CD4-positive, alpha-beta T cell treated with Interleukin-6 at 100 ng/mL for 8 hours (primary cell): ENCODE measurements around the gene SPX.

Experiments used
- DNase-seq: peaks from one replicate; pipeline ENCODE4 v3.0.0-alpha.2; 2020; ENCODE audit warnings: mixed read lengths, low spot score

SPX gene, protein sequence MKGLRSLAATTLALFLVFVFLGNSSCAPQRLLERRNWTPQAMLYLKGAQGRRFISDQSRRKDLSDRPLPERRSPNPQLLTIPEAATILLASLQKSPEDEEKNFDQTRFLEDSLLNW

DNA sequence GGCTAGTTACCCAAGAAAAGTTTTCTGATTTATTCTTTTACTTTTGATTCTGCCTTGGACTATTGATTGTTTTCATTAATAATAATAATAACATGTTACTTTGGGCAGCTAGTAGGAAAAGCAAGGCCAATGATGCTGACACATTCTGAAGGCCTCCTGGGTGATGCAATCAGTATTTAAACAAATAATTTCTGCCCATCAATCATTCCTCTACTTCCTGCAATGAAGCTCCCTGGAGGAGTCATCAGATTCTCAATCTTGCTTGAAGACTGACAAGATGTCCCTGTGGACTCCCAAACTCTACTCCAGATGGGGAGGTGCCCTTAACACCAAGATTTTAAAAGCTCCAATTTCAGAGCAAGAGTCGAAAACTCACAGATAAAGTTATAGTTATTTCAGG is at the start of gene SPX:
TSS of gene SPX (plus strand) at position 244 of the 400 bp plus-strand sequence. CDS start 177 bp downstream, outside the sequence.
- DNase-seq, result no peak

DNA sequence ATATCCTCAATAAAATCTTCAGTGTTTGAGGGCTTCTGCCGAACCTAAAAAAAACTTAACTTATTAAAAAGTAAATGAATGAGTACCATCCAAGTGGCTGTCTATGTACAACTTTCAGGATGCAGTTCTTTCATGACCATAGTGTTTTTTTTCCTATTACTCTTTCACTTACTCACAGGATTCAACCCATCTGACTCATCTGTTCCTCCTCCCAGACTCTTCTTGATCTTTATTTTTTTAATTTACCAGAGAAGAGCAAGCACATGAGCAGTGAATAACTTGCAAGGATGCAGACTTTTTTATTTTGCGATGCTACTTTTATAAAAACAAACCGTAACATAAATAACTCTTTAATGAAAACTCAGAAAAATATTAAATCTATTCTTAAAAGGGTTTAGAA is 49.1 kb upstream of the SPX start:
- no peak for DNase-seq

DNA sequence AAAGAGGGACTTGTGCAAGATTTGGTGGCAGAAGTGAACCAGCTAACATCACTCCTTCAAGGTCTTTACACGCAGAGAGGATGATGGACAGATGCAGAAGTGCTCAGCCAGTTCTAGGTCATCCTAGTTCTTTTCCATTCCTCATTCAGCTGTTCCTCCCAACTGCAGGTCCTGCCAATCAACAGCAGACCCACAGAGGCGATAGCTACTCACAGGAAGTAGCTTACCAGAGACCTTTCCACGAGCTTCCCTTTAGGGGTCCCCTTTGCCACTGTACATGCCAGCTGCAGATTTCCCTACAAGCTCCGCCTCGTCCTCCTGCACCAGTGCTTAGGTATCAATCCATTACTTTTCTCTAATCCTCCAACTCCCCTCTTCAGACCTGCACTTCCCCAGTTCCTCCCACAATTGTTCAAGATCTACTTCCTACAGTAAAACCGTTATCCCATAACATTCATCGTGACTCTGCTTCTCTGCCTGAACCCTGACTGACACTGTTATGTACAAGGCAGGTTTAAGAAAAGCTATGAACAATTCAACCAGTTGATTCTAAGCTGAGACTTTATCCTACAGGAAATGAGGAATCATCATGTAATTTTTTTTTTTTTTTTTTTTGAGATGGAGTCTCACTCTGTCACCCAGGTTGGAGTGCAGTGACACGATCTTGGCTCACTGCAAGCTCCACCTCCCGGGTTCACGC is 47.2 kb upstream of the SPX start:
- DNase-seq, result no peak

DNA sequence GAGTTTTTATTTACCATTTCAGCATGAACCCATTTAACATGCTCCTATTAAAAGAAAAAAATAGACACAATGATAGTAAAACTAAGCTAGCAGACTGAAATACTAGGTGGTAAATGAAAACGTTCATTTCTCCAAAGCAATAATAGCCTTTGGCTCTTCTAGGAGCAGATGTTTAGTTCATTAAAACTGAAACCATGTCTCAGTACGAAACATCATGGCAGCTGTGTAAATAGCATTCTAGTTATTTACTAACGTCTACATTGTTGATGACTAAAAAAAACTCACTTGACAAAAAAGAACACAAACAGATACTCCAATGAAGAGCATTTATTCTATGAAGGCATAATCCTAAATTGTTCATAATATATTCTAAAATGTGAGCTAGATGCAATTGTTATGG is 42.6 kb upstream of the SPX start:
- DNase-seq, result no peak

DNA sequence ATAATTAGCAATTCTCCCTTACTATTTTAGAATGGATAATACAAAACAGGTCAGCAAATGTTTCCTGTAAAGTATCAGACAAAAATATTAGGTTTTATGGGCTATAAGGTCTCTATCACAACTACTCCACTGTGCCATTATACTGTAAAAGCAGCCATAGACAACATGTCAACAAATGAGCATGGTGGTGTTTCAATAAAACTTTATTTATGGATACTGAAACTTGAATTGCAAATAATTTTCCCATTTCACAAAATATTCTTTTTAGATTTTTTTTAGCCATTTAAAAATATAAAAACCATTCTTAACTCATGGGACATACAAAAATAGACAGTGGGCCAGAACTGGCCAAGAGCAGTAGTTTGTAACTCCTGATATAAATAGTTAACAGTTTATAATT is 40.1 kb upstream of the SPX start:
- DNase-seq, result no peak

DNA sequence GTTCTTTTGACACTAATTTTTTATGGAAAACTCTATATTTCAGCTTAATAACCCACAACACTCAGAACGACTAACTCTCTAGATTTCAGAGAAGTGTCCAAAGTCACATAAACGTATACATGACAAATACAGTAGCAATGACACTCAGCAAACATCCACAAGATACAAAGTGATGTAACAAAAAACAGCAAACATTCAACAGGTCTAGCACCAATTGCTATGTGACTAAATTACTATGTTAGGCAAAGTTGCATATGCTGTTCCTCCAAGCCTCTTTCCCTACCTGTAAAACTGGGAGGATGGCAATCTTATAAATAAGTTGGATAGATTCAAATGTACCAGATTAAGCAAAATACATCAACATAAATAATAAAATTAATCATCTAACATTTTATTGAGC is 26.3 kb upstream of the SPX start:
- DNase-seq, result no peak

DNA sequence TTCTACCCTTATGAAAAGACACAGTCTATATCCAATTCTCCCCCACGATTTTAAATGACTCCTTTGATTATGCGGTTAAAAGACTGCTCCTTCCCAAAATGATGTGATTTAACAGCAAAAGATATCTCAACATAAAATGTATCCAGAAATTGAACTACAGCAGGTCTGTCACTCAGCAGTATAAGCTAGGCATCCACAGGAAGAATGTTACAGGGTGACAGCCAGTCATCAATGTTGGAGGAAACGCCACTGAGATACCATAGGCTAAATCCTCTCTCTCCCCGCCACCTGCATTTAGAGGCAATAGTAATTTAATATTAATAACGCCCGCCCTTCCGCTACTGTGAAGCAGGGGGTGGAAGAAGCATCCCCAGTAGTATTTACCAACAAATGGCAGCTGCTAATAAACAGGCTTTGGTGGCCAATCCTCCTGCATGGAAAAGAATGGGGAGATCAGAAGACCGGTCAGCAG is 25.3 kb upstream of the SPX start:
- DNase-seq, result peak; percentile 6

DNA sequence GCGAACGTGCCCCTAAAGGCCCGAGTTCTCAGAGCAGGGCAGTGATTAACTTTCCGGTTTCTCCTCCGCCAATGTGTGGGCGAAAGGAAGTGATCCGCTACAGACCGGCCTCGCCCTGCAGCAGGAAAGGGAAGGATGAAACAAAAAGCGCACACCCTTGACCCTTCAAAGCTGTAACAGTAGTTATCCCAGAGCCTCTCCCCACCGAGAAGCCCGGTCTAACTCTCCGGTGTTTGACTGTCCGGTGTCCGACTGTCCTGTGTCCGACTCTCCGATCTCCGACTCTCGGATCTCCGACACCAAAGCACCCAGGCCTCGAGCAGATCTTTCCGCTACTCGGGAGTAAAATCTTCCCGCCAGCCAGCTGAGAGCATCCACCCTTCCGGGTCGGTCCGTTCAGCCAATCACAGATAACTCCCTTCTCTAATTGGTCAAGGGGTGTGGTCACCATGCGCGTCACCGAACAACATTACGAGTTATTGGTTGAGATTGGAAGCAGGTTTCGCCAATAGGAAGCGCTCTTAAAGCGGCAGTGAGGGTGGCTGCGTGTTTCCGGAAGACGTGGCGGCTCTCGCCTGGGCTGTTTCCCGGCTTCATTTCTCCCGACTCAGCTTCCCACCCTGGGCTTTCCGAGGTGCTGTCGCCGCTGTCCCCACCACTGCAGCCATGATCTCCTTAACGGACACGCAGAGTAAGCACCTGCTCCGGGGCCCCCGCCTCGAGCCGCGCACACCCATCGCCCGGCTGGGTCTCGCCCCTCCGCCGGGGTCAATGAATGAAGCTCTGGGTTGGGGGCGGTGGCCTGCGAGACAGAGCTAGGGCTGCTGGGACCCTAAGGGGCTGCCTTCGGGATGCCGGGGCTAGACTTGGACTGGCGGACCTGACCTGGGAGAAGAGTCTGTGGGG is 24.6 kb upstream of the SPX start, which contains the start of the genes GOLT1B and RECQL:
TSS of gene GOLT1B (plus strand) at position 532 of the 906 bp plus-strand sequence. CDS start at position 667, 135 bp downstream.
TSS of gene RECQL (minus strand) at position 378 of the 906 bp plus-strand sequence. CDS start 2,065 bp downstream, outside the sequence.
- peak; percentile 93 for DNase-seq

DNA sequence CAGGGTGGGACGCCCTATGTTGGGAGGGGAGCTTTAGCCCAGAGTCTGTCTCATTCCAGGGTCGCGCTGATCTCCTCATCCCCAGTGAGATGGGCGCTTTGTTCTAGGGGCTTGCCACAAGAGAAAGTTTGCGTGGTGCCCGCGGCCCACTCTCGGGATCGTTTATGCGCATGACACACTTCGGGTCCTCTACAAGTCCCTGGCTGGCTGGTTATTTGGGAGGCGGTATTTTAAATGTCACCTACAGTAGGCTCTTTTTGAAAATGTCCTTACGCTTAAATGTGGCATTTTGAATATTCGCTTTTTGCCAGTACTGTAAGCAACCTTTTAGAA is 24.0 kb upstream of the SPX start:
- peak; percentile 4 for DNase-seq

DNA sequence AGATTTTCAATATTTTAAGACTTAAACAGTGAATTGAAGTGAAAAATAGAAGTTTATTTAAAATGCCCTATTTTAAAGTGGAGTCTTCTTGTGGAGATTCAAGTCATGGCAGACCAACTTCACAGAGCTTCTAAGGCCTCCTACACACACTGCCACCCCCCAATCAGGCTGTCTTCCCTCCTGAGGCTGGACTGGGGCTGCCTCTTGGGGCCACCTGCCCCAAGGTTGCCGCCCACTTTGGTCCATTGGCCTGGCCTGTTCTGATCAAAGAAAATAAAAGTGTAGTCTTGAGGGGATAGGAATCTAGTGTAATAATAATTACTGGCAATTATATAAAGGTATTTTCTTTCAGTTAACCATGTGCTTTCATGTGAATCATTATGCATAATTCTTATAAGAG is 23.2 kb upstream of the SPX start:
- DNase-seq, result no peak

DNA sequence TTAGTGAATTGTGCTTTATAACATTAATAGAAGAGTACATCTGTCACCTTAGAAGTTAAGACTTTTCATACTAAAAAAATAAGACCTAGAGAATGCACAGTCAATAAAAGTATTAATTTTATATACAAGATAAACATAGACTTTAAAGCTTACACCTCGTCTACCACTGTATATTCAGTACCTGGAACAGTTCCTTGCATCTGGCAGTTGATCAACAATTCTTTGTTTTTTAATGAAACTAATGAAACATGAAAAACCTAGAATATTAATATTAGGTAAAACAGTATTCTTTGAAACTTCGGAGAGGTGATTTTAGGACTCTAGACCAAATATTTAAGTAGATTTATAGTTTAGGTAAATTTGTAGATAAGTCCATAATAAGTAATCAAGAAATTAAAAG is 20.2 kb upstream of the SPX start:
- DNase-seq, result no peak

DNA sequence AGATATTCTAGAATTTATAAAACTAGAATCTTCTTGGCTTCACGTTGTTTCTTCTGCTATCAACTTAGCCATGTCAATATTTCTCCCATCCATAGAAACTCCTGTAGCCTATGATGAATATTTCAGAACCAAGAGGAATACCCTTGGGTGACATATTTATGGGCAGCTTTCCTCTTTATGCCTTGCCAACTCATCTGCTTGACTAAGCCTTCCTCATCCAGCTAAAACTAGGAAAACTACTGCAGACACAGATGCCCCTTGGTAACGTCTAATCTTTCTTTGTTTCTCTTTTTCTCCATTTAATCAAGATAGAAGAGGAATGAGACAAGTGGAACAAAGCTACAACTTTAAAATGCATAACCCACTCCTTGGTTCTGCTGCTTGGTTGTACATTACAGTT is 18.2 kb upstream of the SPX start:
- DNase-seq, result no peak

DNA sequence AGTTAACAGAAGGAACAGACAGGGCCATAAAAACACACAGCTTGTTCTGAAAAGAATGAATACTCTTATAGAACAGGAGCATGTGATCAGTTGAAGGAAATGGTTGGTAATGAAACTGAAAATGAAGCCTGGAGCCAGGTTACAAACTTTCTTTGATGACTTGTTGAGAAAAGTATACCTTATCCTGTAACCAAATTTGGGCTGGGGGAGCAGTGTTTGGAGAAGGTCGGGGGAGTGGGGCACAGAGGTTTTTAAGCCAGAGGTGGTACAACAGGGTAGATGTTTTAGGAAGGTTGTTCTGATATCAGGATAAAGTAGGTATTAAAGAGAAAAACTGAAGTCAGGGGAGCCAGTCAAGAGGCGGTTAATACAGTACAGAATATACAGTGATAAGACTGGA is 16.3 kb upstream of the SPX start:
- peak; percentile 3 for DNase-seq

DNA sequence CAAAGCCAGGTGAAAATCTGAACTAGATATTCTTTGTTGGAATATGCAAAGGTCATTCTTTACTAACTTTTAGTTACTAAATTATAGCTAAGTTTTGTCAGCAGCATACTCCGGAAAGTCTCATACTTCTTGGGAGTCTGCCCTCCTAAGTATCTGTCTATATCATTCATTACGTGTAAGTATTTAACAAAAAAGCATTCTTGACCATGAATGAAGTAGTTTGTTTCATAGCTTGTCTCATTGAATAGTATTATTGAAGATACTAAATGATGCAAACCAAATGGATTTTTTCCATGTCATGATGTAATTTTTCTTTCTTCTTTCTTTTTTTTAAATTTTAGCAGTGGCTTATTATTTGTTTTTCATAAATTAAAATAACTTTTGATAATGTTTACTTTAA is 9.8 kb upstream of the SPX start:
- no peak for DNase-seq

DNA sequence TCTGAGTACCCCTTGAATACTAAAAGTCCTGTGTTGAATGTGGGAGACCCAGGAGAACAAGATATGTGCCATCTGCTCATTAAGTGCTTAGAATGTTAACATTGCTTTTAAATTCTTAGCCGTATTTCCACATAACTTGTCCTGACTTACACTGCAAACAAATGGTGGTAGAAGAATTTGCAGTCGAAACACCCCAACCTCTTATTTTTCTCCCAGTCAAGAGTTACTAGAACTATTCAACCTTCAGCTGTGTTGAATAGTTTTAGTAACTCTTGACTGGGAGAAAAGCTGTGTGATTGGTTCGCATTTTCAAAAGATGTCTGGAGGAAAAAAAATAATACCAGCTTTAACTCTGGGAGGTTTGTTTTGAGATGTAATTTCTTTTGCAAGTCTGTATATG is 7.6 kb upstream of the SPX start:
- DNase-seq, result no peak

DNA sequence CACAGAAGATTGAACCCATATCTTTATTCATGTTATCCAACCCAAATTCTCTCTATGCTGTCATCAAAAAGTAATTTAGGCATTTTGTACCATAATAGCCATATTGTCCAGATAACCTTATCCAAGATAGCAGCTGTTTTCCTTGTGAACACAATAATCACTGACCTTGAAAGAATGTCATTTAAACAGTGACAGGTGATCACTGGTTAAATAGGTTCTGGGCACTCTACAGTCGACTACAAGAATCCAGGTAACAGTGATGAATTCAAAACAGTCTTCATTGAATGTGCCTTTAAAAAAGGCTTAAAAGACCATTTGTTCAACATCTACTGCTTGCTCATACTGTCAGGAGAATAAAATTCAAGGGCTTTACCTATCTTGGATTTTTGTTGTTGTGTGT is 4.6 kb upstream of the SPX start:
- no peak for DNase-seq

DNA sequence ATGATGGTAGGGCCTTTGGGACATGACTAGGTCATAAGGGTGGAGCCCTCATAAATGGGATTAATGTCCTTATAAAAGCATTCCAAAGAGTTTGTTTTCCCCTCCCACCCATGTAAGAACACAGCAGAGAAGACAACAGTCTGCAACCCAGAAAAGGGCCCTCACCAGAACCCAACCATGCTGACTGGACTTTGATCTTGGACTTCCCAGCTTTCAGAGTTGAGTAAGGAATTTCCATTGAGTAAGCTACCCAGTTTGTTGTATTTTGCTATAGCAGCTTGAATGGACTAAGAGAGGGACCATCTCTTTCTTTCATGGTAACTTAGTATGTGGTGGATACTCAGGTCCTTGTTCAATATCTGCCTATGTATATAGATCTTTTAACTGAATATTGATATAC is 2.9 kb upstream of the SPX start:
- DNase-seq, result no peak

DNA sequence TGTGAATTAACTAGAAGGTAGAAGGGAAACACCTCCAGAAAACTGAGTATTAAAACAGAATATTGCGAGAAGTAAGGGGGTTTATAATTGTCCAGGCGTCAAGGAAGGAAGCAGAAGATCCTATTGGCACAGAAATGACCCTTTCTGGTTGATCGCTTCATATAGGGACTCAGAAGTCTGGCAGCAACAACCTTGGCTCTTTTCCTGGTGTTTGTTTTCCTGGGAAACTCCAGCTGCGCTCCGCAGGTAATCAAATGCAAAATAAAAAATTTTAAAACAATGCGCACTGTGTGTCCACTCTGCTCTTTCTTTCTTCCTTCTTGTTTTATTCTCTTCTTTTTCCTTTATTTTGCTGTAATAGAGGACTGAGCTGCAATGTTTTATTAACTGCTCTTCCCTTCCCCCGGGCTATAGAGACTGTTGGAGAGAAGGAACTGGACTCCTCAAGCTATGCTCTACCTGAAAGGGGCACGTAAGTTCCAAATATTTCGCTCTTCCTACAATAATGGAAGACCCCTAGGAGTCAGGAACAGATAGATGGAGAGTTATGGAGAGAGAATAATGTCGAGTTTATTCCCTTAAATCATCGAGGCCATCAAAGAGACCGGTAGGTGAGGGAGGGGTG is 737 bp downstream of the SPX start:
- no peak for DNase-seq

DNA sequence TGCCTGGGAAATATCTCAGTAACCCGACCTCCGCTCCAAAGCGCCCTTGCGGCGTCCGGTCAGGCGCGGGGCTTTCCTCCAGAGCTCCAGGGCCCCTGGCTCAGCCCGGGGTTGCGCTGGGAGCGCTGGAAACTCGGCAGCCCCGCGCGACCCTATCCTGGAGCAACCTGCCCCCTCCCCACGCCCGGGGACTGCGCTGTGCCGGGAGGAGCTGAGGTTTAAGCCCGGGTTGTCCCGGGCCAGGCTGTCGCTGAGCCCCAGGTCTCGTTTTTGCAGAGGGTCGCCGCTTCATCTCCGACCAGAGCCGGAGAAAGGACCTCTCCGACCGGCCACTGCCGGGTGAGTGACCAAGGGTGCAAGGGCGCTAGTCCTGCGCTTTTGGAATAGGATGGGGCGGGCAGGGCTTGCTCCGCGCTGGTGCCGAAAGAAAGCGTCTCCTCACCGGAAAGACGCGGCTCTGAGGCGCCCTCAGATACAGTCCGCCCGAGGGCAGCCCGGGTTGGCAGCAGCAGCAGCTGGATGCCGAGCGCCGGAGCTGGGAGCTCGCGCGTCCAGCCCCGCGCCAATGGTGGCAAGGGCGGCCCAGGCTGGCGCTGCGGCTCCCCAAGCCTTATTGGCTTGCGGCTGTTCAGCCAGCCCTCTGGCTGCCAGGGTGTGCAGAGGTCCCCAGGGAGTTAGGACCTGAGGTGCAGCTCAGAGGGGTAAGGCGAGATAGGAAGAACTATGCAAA is 1.5 kb downstream of the SPX start:
- peak; percentile 49 for DNase-seq

DNA sequence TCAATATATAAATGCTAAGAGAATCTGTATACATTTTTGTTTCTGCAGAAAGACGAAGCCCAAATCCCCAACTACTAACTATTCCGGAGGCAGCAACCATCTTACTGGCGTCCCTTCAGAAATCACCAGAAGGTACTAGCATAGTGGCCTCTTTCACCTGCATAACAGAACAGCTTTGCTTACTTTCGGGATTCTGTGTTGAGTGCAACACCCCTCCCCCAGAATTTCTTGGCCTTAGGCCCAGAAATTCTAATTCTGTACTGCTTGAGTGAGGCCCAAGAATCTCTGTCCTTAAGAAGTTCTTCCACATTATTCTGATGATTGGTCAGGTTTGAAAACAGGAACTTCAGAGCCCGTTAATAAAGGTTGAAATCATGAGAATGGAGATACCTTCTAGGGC is 2.9 kb downstream of the SPX start:
- DNase-seq, result no peak

DNA sequence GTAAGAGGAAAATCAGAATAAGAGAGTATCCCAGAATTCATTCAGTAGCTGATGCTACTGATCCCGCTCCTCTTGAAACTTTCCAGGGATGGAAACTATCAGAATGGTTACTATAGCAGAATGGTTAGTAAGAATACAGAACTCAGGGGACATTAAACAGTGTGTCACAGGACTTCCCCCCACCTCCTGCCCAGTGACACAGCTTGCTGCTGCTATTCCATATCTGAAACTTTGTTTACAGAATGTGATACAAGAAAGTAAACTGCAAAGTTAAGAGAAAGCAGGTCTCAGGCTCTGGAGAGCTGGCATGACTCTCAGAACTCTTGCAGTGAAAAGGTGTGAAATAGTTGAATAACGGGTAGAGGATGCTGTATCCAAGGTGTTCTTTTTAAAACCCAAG is 3.4 kb downstream of the SPX start:
- DNase-seq, result no peak
